Adrenal gland (tissue), 12 donors: ENCODE results near the gene HDGFL3. TPM values are rescaled to one million over a fixed set of nuclear protein-coding genes. Genes with fewer than 3 reads are reported as not detected.
"Not testable (repeated sequence)": the region's sequence is repeated elsewhere in the genome, so short reads cannot be mapped to it uniquely, and the experiment has no call there.

ENCODE experiments used
- DNase-seq, 7 donors: peaks; one replicate each; pipeline ENCODE4 v3.0.0-alpha.2; 2019 to 2020
- H3K27ac ChIP-seq, 5 donors: fragments of 200-600 bp; sonication (generic) in 4 of 5; 1 replicate in 3 of 5; 2 replicates in 2 of 5; pipeline versions ENCODE4 v1.5.1 to v1.8.0; 2016 to 2020; ENCODE audit warnings: mild to moderate bottlenecking in 1 of 5
- H3K27me3 ChIP-seq: fragments of 200-600 bp; 2 replicates; pipeline ENCODE4 v1.8.0; 2021
- H3K36me3 ChIP-seq, 2 donors: fragments of 200-600 bp; replicated peaks in 1 of 2; 1 replicate in 1 of 2; 2 replicates in 1 of 2; pipeline versions ENCODE4 v1.5.1 to v1.8.0; 2018 to 2022
- H3K4me1 ChIP-seq, 2 donors: fragments of 200-600 bp; replicated peaks in 1 of 2; 1 replicate in 1 of 2; 2 replicates in 1 of 2; pipeline versions ENCODE4 v1.5.1 to v1.8.0; 2018 to 2021
- H3K4me3 ChIP-seq, 4 donors: fragments of 200-600 bp; sonication (generic) in 3 of 4; one replicate each; pipeline ENCODE4 v1.5.1; 2016 to 2018
- H3K9me3 ChIP-seq, 3 donors: fragments of 200-600 bp; sonication (generic) in 1 of 3; replicated peaks in 1 of 3; 1 replicate in 2 of 3; 2 replicates in 1 of 3; pipeline versions ENCODE4 v1.5.1 to v1.8.0; 2016 to 2021
- CTCF ChIP-seq, 6 experiments: fragments of 450-650 bp in 4 of 6; fragments of 200-600 bp in 2 of 6; sonication (generic) in 1 of 6; IDR thresholded peaks; 1 replicate in 5 of 6; 2 replicates in 1 of 6; pipeline versions ENCODE4 v1.5.1 to v1.8.0; 2016 to 2021; ENCODE audit warnings: antibody characterized with exemption in 6 of 6, mild to moderate bottlenecking in 2 of 6, moderate library complexity in 1 of 6
- POLR2A ChIP-seq, 2 donors: fragments of 450-650 bp; IDR thresholded peaks; one replicate each; pipeline ENCODE4 v1.6.1; 2017; ENCODE audit warnings: antibody characterized with exemption in 2 of 2, mild to moderate bottlenecking in 2 of 2, moderate library complexity in 1 of 2
- WGBS, 4 donors: extraction: QIAGEN DNeasy Blood & Tissue Kit in 2 of 4; methylation state at CpG; one replicate each; pipeline versions ENCODE4 v1.1.5 to v1.1.7; 2013 to 2017; 5-methylcytosine and 5-hydroxymethylcytosine counted together
- intact Hi-C, 2 donors: fragments of 100-400 bp; cut with DNase I; formaldehyde crosslinking; loops; one replicate each; pipeline versions ENCODE4 v1.14.1 to v1.15.0; 2022 to 2023
- polyA plus RNA-seq, 3 donors: library from polyadenylated mRNA; stranded (reverse); fragments of 200-250 nt in 2 of 3; fragments of 350-450 nt in 1 of 3; fragmentation: Illumina TruSeq in 1 of 3; extraction: RNeasy Lipid Tissue Mini Kit (QIAGEN cat#74804) in 1 of 3; gene quantifications; one replicate each; pipeline ENCODE4 v1.2.3, GENCODE V29; 2013 to 2014
- total RNA-seq, 9 donors: library from RNA; depleted of rRNA in 4 of 9; stranded (reverse); fragments of >200 nt in 4 of 9; fragments of 120-200 nt in 1 of 9; fragmentation: NEBNext Ultra II Directional in 1 of 9; extraction: Animal tissue kit (Norgen Biotek cat#: 25700) in 1 of 9; gene quantifications; one replicate each; pipeline versions ENCODE4 v1.1.0 to v1.2.4, GENCODE V29; 2013 to 2023
- donor health status: healthy with polysubstance abuse.
- donor health status: Bipolar disorder and iron deficiency.
- donor health status: DM: yes; HTN: yes; CAD: no.
- donor health status: DM: no; HTN: no; CAD: no.
- donor health status: DM: no; HTN: no; CAD: no.
- donor health status: DM: yes; HTN: yes; CAD: no.

Gene HDGFL3
- total and polyA plus RNA-seq, 12 donors, result 9.3 to 82.2 (median 52.9) TPM

- H3K36me3 ChIP-seq, result no peaks in the 10 kb centered on the region
- DNase-seq, result no peak
- TF ChIP-seq POLR2A (IDR thresholded peaks at IDR 0.05), result no peak
- TF ChIP-seq CTCF (IDR thresholded peaks at IDR 0.05), result no peak
- intact Hi-C loops, result no loop called here
- 76 to 90% (median 87%) methylated on average over 2 of the region's 2 CpGs for WGBS, 4 donors
- H3K27ac ChIP-seq, result no peak overlapping the region
- peaks cover 0 to 7% of the 10 kb centered on the region in 2 donors for H3K4me1 ChIP-seq
- no peaks in the 10 kb centered on the region for H3K9me3 ChIP-seq
- no peaks in the 10 kb centered on the region for H3K27me3 ChIP-seq
- no peak overlapping the region for H3K4me3 ChIP-seq
Measured at GRCh38 chr15:83178390-83178789, 29.2 kb downstream of the HDGFL3 start.

- H3K9me3 ChIP-seq, result no peaks in the 10 kb centered on the region
- H3K27me3 ChIP-seq, result no peaks in the 10 kb centered on the region
- TF ChIP-seq POLR2A (IDR thresholded peaks at IDR 0.05), result no peak
- TF ChIP-seq CTCF (IDR thresholded peaks at IDR 0.05), result no peak
- DNase-seq, result no peak
- intact Hi-C loops, result no loop called here
- no peak overlapping the region for H3K4me3 ChIP-seq
- H3K36me3 ChIP-seq, result no peaks in the 10 kb centered on the region
- 90 to 95% (median 94%) methylated on average over 1 of the region's 1 CpG for WGBS, 4 donors
- H3K27ac ChIP-seq, result no peak overlapping the region
- peaks cover 0 to 7% of the 10 kb centered on the region in 2 donors for H3K4me1 ChIP-seq
Measured at GRCh38 chr15:83174891-83175290, 32.7 kb downstream of the HDGFL3 start.

- no peaks in the 10 kb centered on the region for H3K36me3 ChIP-seq
- TF ChIP-seq CTCF (IDR thresholded peaks at IDR 0.05), result no peak
- no peak for TF ChIP-seq POLR2A (IDR thresholded peaks at IDR 0.05)
- WGBS, 4 donors, result 55 to 66% (median 60%) methylated on average over 4 of the region's 4 CpGs
- peaks cover 0 to 8% (median 0%) of the 10 kb centered on the region in 3 donors for H3K9me3 ChIP-seq
- no peak for DNase-seq
- H3K4me1 ChIP-seq, result no peaks in the 10 kb centered on the region
- no peaks in the 10 kb centered on the region for H3K27me3 ChIP-seq
- no peak overlapping the region for H3K4me3 ChIP-seq
- H3K27ac ChIP-seq, result no peak overlapping the region
- intact Hi-C loops, result no loop called here
Measured at GRCh38 chr15:83170474-83171165, 37.0 kb downstream of the HDGFL3 start.

- H3K4me1 ChIP-seq, H3K36me3 ChIP-seq, H3K27me3 ChIP-seq, intact Hi-C loops, H3K9me3 ChIP-seq, H3K4me3 ChIP-seq, H3K27ac ChIP-seq, DNase-seq: not testable (repeated sequence)
- WGBS, 4 donors, result 90 to 97% (median 94%) methylated on average over 5 of the region's 5 CpGs
Measured at GRCh38 chr15:83169576-83169975, 38.0 kb downstream of the HDGFL3 start.

- no peak overlapping the region for H3K4me3 ChIP-seq
- H3K4me1 ChIP-seq, result no peaks in the 10 kb centered on the region
- intact Hi-C loops, result no loop called here
- no peaks in the 10 kb centered on the region for H3K27me3 ChIP-seq
- 97 to 100% (median 97%) methylated on average over 2 of the region's 2 CpGs for WGBS, 4 donors
- peaks cover 0 to 8% (median 0%) of the 10 kb centered on the region in 3 donors for H3K9me3 ChIP-seq
- no peak overlapping the region for H3K27ac ChIP-seq
- H3K36me3 ChIP-seq, result no peaks in the 10 kb centered on the region
- DNase-seq, result no peak
- TF ChIP-seq CTCF (IDR thresholded peaks at IDR 0.05) (no peak), POLR2A (IDR thresholded peaks at IDR 0.05) (no peak)
Measured at GRCh38 chr15:83166830-83167229, 40.8 kb downstream of the HDGFL3 start.
